PFSK-1 (cell line): Measurements from ENCODE around the gene FGF1.

ENCODE experiments used
- REST ChIP-seq, 2 experiments: IDR thresholded peaks; 2 replicates each; pipeline versions ENCODE4 v1.6.1 to v1.8.0; 2011 to 2012; ENCODE audit warnings: low read depth in 2 of 2, low read length in 2 of 2, control low read depth in 1 of 2, inconsistent platforms in 1 of 2, mild to moderate bottlenecking in 1 of 2, moderate library complexity in 1 of 2; ENCODE audit not compliant: insufficient read depth in 1 of 2
- TAF1 ChIP-seq: IDR thresholded peaks from 2 replicates; pipeline ENCODE4 v1.6.1; 2012; ENCODE audit warnings: low read length, control low read depth, borderline replicate concordance; ENCODE audit not compliant: insufficient read depth

GRCh38 chr5:142657446-142657845 lies 28.4 kb downstream of the FGF1 start:
- TF ChIP-seq REST (IDR thresholded peaks at IDR 0.05; ENCODE audit: insufficient read depth in 1 of 2, low read depth in 2 of 2, low read length in 2 of 2), result no peak
- TF ChIP-seq TAF1, result no peak
